ENCODE results near the gene RUNX3. TPM values are rescaled to one million over a fixed set of nuclear protein-coding genes. Genes with fewer than 3 reads are reported as not detected.

The RUNX3 gene
- total RNA-seq, 6 donors from 2014 or later = 4.2 to 15.6 (median 10.1) TPM

DNA sequence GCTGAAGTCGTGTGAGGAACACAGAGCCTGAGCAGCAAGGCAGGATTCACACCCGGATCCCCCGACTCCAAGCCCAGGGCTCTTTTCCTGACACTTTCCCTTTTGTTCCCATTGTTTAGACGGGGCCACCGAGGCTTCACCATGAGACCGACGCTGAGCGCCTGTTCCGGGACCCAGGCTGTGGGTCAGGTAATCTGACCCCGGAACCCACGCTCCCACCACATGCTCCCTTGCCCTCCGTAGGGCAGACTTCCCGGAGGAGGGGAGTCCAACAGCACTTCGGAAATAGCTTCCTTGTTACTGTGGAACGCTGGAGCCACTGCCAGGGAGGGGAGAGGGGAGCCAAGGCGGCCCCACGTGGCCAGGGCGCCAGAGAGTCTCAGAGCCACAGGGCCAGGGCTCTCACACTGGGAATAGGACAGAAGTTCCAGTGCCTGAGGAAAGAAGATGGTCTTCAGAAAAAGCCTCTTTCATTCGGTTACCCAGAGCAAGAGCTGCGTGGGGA, 18.4 kb downstream of the RUNX3 start:
- Histone ChIP-seq H3K4me1 (peaks cover 0 to 6% (median 2%) of the 10 kb centered on the region in 4 donors), H3K36me3 (no peaks in the 10 kb centered on the region), H3K27me3 (no peaks in the 10 kb centered on the region), H3K4me3 (no peak overlapping the region), H3K27ac (peak overlapping the region in 2 of 4 donors; percentile 61 to 65), H3K9me3 (no peaks in the 10 kb centered on the region)
- WGBS, 2 donors = 76 to 78% methylated on average over 17 to 20 of the region's 20 CpGs
- no peak for ATAC-seq (ENCODE audit: low FRiP score in 2 of 2)
- no peak for TF ChIP-seq POLR2A (IDR thresholded peaks at IDR 0.05)
- no peak for TF ChIP-seq EP300 (IDR thresholded peaks at IDR 0.05)
- TF ChIP-seq, protein P1, sequence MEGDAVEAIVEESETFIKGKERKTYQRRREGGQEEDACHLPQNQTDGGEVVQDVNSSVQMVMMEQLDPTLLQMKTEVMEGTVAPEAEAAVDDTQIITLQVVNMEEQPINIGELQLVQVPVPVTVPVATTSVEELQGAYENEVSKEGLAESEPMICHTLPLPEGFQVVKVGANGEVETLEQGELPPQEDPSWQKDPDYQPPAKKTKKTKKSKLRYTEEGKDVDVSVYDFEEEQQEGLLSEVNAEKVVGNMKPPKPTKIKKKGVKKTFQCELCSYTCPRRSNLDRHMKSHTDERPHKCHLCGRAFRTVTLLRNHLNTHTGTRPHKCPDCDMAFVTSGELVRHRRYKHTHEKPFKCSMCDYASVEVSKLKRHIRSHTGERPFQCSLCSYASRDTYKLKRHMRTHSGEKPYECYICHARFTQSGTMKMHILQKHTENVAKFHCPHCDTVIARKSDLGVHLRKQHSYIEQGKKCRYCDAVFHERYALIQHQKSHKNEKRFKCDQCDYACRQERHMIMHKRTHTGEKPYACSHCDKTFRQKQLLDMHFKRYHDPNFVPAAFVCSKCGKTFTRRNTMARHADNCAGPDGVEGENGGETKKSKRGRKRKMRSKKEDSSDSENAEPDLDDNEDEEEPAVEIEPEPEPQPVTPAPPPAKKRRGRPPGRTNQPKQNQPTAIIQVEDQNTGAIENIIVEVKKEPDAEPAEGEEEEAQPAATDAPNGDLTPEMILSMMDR (IDR thresholded peaks at IDR 0.05) = no peak
- TF ChIP-seq POLR2AphosphoS5 (IDR thresholded peaks at IDR 0.05) = no peak
- DNase-seq = no peak

DNA sequence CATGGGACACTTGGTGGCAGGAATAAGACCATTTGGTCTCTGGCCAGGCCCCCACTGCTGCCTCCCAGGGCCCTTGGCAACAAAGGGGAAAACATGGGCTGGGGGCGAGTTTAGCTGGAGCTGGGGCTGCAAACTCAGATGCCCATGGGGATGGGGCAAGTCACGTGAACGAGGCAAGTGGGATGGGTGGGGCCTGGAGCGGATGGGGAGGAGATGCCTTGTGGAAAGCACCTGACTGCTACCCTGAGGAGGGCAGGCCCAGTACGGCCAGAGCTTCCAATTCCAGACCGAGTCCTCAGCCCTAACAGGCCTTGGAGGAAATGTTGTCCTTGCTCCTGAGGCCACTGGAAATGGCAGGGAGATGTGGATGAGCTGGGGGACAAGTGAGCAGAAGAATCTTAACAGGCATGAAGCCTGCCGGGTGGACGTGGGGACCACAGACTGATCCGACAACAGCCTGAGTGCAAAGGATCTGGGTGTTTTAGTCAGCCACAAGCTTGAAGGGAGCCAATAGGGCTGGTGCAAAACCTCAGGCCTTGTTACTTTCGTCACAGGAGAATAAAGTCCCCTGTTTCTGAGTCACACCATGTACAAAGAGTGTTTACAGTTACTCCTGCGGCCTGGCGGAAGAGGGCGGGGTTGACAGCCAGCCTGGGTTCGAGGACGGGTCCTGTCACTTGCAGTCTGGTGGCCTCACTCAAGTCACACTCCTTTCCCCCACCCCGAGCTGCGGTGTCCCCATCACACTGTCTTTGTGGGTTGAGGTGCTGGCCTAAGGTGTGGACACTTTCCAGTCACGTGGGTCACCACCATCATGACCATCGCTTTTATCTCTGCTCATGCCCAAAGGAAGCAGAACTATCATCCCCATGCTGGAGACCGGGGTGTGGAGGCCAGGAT, 19.1 kb downstream of the RUNX3 start:
- Histone ChIP-seq H3K36me3 (no peaks in the 10 kb centered on the region), H3K9me3 (no peaks in the 10 kb centered on the region), H3K27me3 (no peaks in the 10 kb centered on the region), H3K4me3 (no peak overlapping the region), H3K4me1 (peaks cover 0 to 6% (median 2%) of the 10 kb centered on the region in 4 donors), H3K27ac (peak overlapping the region in 3 of 4 donors; percentile 58 to 82 (median 77))
- DNase-seq (peak in 1 of 2 donors; percentile 63), ATAC-seq (ENCODE audit: low FRiP score in 2 of 2) (peak in 1 of 2 donors; percentile 16)
- 70 to 87% methylated on average over 20 of the region's 20 CpGs for WGBS, 2 donors
- TF ChIP-seq POLR2A (IDR thresholded peaks at IDR 0.05) = peak in 3 of 4 donors; percentile 31 to 76 (median 48)
- TF ChIP-seq, protein P1 (IDR thresholded peaks at IDR 0.05) = no peak
- TF ChIP-seq EP300 (IDR thresholded peaks at IDR 0.05) = peak in 1 of 4 donors; percentile 72
- TF ChIP-seq POLR2AphosphoS5 (IDR thresholded peaks at IDR 0.05) = peak in 1 of 2 donors; percentile 56

DNA sequence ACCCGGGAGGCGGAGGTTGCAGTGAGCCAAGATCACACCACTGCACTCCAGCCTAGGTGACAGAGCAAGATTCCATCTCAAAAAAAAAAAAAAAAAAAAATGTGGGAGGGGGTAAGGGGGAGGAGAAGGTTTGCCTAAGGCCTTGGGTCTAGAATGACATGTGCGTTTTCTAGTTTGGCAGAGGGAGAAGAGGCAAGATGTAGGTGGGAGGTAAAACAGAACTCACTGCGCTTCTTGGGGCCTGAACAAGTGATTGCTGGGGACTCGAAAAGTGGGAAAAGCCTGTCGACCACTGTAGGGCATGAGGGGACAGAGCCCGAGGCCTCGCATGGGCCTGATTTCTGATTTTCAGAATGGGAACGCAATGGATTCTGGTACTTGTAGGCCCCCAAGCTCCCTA, 19.9 kb downstream of the RUNX3 start:
- Histone ChIP-seq H3K9me3 (no peaks in the 10 kb centered on the region), H3K4me3 (no peak overlapping the region), H3K27ac (peak overlapping the region in 3 of 4 donors; percentile 58 to 82 (median 77)), H3K4me1 (peaks cover 0 to 6% (median 2%) of the 10 kb centered on the region in 4 donors), H3K36me3 (no peaks in the 10 kb centered on the region), H3K27me3 (no peaks in the 10 kb centered on the region)
- ATAC-seq (ENCODE audit: low FRiP score in 2 of 2) (no peak), DNase-seq (no peak)
- no peak for TF ChIP-seq EP300 (IDR thresholded peaks at IDR 0.05)
- TF ChIP-seq POLR2AphosphoS5 (IDR thresholded peaks at IDR 0.05) = no peak
- TF ChIP-seq, protein P1 (IDR thresholded peaks at IDR 0.05) = no peak
- TF ChIP-seq POLR2A (IDR thresholded peaks at IDR 0.05) = no peak
- WGBS, 2 donors = 93 to 96% methylated on average over 8 to 9 of the region's 9 CpGs

DNA sequence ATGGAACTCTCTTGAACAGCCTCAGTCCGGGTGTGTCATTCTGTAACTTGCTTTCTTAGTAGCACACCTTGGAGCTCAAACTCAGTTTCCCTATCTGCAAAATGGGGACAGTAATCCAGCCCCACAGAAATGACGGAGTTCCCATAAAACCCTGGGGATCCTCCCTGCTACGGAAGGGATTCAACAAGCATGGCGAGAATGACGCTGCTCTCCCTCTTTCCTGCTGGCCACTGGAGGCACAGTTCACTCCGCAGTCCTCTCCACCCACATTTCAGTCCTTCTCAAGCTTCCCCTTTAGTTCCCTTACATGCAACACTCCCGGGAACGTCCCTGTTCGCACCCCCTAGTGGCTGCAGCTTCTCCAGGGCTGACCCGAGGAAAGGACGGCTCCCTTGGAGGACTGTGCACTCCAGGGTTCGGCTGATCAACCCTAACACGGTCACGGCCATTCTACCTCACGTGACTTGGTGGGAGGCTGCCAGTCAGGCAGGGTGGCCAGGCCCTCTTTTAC, 20.6 kb downstream of the RUNX3 start:
- 28 to 44% methylated on average over 15 of the region's 15 CpGs for WGBS, 2 donors
- DNase-seq (peak in 1 of 2 donors; percentile 67), ATAC-seq (ENCODE audit: low FRiP score in 2 of 2) (peak; percentile 61 to 76)
- no peaks in the 10 kb centered on the region for H3K27me3 ChIP-seq
- peak overlapping the region in 1 of 4 donors; percentile 61 for H3K27ac ChIP-seq
- peaks cover 0 to 6% (median 2%) of the 10 kb centered on the region in 4 donors for H3K4me1 ChIP-seq
- H3K4me3 ChIP-seq = no peak overlapping the region
- no peaks in the 10 kb centered on the region for H3K9me3 ChIP-seq
- no peak for TF ChIP-seq EP300 (IDR thresholded peaks at IDR 0.05)
- TF ChIP-seq, protein P1 (IDR thresholded peaks at IDR 0.05) = peak in 5 of 6 experiments; percentile 42 to 72 (median 56)
- H3K36me3 ChIP-seq = no peaks in the 10 kb centered on the region

Data from upper lobe of left lung (tissue), 6 donors.